ENCODE measurements around the gene PRDM16.

- no peak for TF ChIP-seq CTCF (conservative IDR thresholded peaks at IDR 0.05; ENCODE audit: low read length)
- TF ChIP-seq EZH2phosphoT487 (IDR thresholded peaks at IDR 0.05; ENCODE audit: borderline replicate concordance, low read depth, low read length), result no peak
Observed at GRCh38 chr1:3055051-3055450, 14.0 kb upstream of the PRDM16 start.
